ENCODE data around the gene MB21D2. TPM values are rescaled to one million over a fixed set of nuclear protein-coding genes. Genes with fewer than 3 reads are reported as not detected.
"Not testable (repeated sequence)": the region's sequence is repeated elsewhere in the genome, so short reads cannot be mapped to it uniquely, and the experiment has no call there.

Gene MB21D2, protein sequence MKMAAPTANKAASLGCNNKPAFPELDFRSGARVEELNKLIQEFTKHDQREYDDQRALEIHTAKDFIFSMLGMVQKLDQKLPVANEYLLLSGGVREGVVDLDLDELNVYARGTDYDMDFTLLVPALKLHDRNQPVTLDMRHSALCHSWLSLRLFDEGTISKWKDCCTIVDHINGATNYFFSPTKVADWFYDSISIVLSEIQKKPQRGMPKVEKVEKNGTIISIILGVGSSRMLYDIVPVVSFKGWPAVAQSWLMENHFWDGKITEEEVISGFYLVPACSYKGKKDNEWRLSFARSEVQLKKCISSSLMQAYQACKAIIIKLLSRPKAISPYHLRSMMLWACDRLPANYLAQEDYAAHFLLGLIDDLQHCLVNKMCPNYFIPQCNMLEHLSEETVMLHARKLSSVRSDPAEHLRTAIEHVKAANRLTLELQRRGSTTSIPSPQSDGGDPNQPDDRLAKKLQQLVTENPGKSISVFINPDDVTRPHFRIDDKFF
- 12.5 and 13.4 TPM in 2 replicates for total RNA-seq
- long read RNA-seq, transcript MB21D2-201 (2 exons, 3,368 nt), result major isoform, 152 of 169 reads
- long read RNA-seq, partial matches to known transcripts, result 0 of 169 reads
- long read RNA-seq, other reads (novel, unspliced or antisense), result 17 of 169 reads

GRCh38 chr3:192917404-192918274, at the start of gene MB21D2:
Gene MB21D2 (minus strand): TSS chr3:192917856. CDS start chr3:192917840, 16 bp downstream.
- DNase-seq (ENCODE audit: low spot score, unreplicated experiment), result peak; percentile 65
- H3K36me3 Mint-ChIP-seq (ENCODE audit: insufficient read depth), result no peaks in the 10 kb centered on the region
- H3K4me3 Mint-ChIP-seq (ENCODE audit: low read depth), result peak within 1 kb of the TSS; percentile 98
- H3K27me3 Mint-ChIP-seq, result peaks cover 4% of the 10 kb centered on the region
- no peaks in the 10 kb centered on the region for H3K9me3 Mint-ChIP-seq (ENCODE audit: low read depth)
- H3K4me1 Mint-ChIP-seq (ENCODE audit: low read depth), result peaks cover 48% of the 10 kb centered on the region
- H3K27ac Mint-ChIP-seq, result peak within 1 kb of the TSS; percentile 99
- TF ChIP-seq CTCF (IDR thresholded peaks at IDR 0.05; ENCODE audit: unreplicated experiment), result no peak

- H3K4me3 Mint-ChIP-seq (ENCODE audit: low read depth); H3K9me3 Mint-ChIP-seq (ENCODE audit: low read depth); H3K27ac Mint-ChIP-seq; H3K27me3 Mint-ChIP-seq; H3K4me1 Mint-ChIP-seq (ENCODE audit: low read depth); DNase-seq (ENCODE audit: low spot score, unreplicated experiment); H3K36me3 Mint-ChIP-seq (ENCODE audit: insufficient read depth): not testable (repeated sequence)
These were observed 47.5 kb upstream of the MB21D2 start for GRCh38 chr3:192964959-192965719.

DNA sequence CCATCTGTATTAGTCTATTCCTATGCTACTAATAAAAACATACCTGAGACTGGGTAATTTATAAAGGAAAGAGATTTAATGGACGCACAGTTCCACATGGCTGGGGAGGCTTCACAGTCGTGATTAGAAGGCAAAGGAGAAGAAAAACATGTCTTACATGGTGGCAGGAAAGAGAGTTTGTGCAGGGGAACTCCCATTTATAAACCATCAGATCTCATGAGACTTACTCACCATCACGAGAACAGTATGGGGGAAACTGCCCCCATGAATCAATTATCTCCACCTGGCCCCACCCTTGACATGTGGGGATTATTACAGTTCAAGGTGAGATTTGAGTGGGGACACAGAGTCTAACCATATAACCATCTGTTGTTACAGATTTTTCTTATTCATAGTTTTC, 42.1 kb upstream of the MB21D2 start:
- Mint-ChIP-seq H3K27me3 (peaks cover 2% of the 10 kb centered on the region), H3K9me3 (ENCODE audit: low read depth) (no peaks in the 10 kb centered on the region), H3K4me3 (ENCODE audit: low read depth) (no peak overlapping the region), H3K36me3 (ENCODE audit: insufficient read depth) (no peaks in the 10 kb centered on the region), H3K27ac (no peak overlapping the region), H3K4me1 (ENCODE audit: low read depth) (no peaks in the 10 kb centered on the region)
- no peak for TF ChIP-seq CTCF (IDR thresholded peaks at IDR 0.05; ENCODE audit: unreplicated experiment)
- DNase-seq (ENCODE audit: low spot score, unreplicated experiment), result no peak

DNA sequence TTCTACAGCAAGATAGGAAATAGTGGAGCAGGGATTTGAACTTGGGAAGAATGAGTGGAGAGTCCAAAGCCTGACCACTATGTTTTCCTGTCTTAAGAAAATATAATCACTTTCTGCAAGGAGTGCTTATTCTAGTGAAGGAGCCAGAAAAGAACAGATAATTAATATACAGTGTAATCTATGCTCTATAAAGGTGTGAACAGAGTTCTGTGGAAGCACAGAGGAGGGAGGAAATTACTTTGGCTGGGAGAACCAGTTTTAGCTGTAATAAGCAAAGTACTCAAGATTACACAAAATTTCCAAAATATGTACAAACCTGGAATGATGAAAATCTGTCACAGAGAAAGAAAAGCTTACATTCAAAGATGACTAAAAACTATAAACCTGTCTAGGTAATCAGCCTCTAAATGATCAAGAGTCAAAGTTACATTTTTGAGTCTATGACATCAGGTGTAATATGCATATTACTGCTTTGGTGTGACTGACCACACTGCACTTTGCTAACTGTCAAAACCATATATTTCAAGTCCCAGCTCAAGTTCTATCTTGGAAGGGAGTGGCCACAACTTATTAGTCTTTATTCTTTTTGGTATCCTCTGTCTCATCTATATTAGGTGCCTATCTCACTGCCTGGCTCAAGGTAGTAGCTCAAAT, 40.7 kb upstream of the MB21D2 start:
- H3K9me3 Mint-ChIP-seq (ENCODE audit: low read depth), result no peaks in the 10 kb centered on the region
- H3K27ac Mint-ChIP-seq, result no peak overlapping the region
- no peaks in the 10 kb centered on the region for H3K36me3 Mint-ChIP-seq (ENCODE audit: insufficient read depth)
- H3K4me1 Mint-ChIP-seq (ENCODE audit: low read depth), result no peaks in the 10 kb centered on the region
- H3K27me3 Mint-ChIP-seq, result peaks cover 2% of the 10 kb centered on the region
- TF ChIP-seq CTCF (IDR thresholded peaks at IDR 0.05; ENCODE audit: unreplicated experiment), result no peak
- DNase-seq (ENCODE audit: low spot score, unreplicated experiment), result no peak
- H3K4me3 Mint-ChIP-seq (ENCODE audit: low read depth), result no peak overlapping the region

DNA sequence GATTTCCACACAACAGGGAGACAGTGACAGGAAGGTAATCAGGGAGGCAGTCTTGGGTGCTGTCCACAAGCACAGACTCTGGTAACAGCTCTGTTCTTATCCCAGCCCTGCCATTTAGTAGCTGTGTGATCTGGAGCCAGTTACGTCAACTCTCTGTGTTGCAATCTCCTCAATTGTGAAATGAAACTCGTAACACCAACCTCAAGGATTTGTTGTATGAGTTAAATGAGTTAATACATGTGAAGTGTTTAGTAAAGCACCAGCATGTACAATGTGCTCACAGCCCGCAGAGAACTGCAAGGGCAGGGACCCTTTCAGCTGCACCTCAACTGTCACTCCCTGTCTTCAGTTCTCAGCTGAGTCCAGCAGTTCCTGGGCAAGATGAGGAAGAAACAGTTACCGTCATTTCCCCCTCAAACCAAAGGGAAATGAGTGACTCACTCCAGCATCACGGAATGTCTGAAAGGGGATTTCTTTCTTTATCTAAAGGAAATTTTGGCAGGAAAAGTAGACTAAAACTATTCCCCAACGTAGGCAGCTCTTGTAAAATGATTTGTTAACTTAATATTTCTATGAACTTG, 39.9 kb upstream of the MB21D2 start:
- H3K9me3 Mint-ChIP-seq (ENCODE audit: low read depth), result no peaks in the 10 kb centered on the region
- DNase-seq (ENCODE audit: low spot score, unreplicated experiment), result no peak
- no peaks in the 10 kb centered on the region for H3K36me3 Mint-ChIP-seq (ENCODE audit: insufficient read depth)
- peaks cover 2% of the 10 kb centered on the region for H3K27me3 Mint-ChIP-seq
- no peak overlapping the region for H3K27ac Mint-ChIP-seq
- H3K4me3 Mint-ChIP-seq (ENCODE audit: low read depth), result no peak overlapping the region
- no peak for TF ChIP-seq CTCF (IDR thresholded peaks at IDR 0.05; ENCODE audit: unreplicated experiment)
- no peaks in the 10 kb centered on the region for H3K4me1 Mint-ChIP-seq (ENCODE audit: low read depth)
